ENCODE results near the gene OR52A1. TPM values are rescaled to one million over a fixed set of nuclear protein-coding genes. Genes with fewer than 3 reads are reported as not detected.

The OR52A1 gene
- total RNA-seq, 1 experiment from 2014 or later = 3.7 TPM

DNA sequence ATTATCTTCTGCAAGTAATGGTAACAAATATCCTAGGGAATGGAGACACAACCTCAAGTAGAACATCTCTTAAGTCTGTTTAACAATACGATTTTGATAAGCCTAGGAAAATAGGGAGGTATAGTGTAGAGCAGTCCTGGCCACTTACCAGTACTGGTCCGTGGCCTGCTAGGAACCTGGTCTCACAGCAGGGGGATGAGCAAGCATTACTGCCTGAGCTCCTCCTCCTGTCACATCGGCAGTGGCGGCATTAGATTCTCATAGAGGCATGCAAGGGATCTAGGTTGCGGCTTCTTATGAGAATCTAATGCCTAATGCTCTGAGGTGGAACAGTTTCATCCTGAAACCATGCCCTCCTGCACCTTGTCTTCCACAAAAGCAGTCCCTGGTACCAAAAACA is 41.5 kb upstream of the OR52A1 start (continued):
- TF ChIP-seq, protein P1, sequence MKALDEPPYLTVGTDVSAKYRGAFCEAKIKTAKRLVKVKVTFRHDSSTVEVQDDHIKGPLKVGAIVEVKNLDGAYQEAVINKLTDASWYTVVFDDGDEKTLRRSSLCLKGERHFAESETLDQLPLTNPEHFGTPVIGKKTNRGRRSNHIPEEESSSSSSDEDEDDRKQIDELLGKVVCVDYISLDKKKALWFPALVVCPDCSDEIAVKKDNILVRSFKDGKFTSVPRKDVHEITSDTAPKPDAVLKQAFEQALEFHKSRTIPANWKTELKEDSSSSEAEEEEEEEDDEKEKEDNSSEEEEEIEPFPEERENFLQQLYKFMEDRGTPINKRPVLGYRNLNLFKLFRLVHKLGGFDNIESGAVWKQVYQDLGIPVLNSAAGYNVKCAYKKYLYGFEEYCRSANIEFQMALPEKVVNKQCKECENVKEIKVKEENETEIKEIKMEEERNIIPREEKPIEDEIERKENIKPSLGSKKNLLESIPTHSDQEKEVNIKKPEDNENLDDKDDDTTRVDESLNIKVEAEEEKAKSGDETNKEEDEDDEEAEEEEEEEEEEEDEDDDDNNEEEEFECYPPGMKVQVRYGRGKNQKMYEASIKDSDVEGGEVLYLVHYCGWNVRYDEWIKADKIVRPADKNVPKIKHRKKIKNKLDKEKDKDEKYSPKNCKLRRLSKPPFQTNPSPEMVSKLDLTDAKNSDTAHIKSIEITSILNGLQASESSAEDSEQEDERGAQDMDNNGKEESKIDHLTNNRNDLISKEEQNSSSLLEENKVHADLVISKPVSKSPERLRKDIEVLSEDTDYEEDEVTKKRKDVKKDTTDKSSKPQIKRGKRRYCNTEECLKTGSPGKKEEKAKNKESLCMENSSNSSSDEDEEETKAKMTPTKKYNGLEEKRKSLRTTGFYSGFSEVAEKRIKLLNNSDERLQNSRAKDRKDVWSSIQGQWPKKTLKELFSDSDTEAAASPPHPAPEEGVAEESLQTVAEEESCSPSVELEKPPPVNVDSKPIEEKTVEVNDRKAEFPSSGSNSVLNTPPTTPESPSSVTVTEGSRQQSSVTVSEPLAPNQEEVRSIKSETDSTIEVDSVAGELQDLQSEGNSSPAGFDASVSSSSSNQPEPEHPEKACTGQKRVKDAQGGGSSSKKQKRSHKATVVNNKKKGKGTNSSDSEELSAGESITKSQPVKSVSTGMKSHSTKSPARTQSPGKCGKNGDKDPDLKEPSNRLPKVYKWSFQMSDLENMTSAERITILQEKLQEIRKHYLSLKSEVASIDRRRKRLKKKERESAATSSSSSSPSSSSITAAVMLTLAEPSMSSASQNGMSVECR (CRISPR knock-in tag; IDR thresholded peaks at IDR 0.05; ENCODE audit: borderline replicate concordance) = no peak
- TF ChIP-seq ZNF232 (CRISPR knock-in tag; IDR thresholded peaks at IDR 0.05) (no peak), SMAD3 (CRISPR knock-in tag; IDR thresholded peaks at IDR 0.05; ENCODE audit: borderline replicate concordance) (no peak)

DNA sequence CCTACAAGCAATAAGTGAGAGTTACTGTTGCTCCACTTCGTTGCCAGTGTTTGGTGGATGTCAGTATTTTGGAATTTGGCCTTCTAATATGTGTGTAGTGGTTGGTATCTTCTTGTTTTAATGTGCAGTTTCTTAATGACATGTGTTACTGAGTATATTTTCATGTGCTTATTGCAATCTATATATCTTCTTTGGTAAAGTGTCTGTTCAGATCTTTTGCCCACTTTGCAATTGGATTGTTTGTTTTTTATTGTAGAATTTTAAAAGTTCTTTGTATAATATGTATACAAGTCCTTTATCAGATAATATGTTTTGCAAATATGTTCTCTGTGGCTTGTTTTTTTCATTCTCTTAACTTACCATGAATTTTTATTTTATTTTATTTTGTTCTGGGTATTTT is 38.2 kb upstream of the OR52A1 start:
- H3K27me3 Mint-ChIP-seq (ENCODE audit: low read depth) = no peaks in the 10 kb centered on the region
- no peak overlapping the region for H3K4me3 Mint-ChIP-seq
- POLR2A ChIA-PET = no interaction called here
- DNase-seq (ENCODE audit: low spot score) = no peak
- H3K36me3 Mint-ChIP-seq = peaks cover 23% of the 10 kb centered on the region
- H3K9me3 Mint-ChIP-seq = peaks cover 55% of the 10 kb centered on the region
- TF ChIP-seq, protein P2, sequence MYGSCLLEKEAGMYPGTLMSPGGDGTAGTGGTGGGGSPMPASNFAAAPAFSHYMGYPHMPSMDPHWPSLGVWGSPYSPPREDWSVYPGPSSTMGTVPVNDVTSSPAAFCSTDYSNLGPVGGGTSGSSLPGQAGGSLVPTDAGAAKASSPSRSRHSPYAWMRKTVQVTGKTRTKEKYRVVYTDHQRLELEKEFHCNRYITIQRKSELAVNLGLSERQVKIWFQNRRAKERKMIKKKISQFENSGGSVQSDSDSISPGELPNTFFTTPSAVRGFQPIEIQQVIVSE (CRISPR knock-in tag; IDR thresholded peaks at IDR 0.05; ENCODE audit: borderline replicate concordance) = no peak
- TF ChIP-seq CREM (CRISPR knock-in tag; IDR thresholded peaks at IDR 0.05) = no peak
- TF ChIP-seq OVOL2 (CRISPR knock-in tag; IDR thresholded peaks at IDR 0.05; ENCODE audit: borderline replicate concordance) = no peak
- TF ChIP-seq, protein P3, sequence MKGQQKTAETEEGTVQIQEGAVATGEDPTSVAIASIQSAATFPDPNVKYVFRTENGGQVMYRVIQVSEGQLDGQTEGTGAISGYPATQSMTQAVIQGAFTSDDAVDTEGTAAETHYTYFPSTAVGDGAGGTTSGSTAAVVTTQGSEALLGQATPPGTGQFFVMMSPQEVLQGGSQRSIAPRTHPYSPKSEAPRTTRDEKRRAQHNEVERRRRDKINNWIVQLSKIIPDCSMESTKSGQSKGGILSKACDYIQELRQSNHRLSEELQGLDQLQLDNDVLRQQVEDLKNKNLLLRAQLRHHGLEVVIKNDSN (CRISPR knock-in tag; IDR thresholded peaks at IDR 0.05) = no peak
- no peak for TF ChIP-seq ZNF317 (CRISPR knock-in tag; IDR thresholded peaks at IDR 0.05; ENCODE audit: borderline replicate concordance, low read depth)
- no peak for TF ChIP-seq CBFB (CRISPR knock-in tag; IDR thresholded peaks at IDR 0.05; ENCODE audit: low read depth)
- no peak for TF ChIP-seq GTF2I (CRISPR knock-in tag; conservative IDR thresholded peaks at IDR 0.05)
- TF ChIP-seq, protein P4, sequence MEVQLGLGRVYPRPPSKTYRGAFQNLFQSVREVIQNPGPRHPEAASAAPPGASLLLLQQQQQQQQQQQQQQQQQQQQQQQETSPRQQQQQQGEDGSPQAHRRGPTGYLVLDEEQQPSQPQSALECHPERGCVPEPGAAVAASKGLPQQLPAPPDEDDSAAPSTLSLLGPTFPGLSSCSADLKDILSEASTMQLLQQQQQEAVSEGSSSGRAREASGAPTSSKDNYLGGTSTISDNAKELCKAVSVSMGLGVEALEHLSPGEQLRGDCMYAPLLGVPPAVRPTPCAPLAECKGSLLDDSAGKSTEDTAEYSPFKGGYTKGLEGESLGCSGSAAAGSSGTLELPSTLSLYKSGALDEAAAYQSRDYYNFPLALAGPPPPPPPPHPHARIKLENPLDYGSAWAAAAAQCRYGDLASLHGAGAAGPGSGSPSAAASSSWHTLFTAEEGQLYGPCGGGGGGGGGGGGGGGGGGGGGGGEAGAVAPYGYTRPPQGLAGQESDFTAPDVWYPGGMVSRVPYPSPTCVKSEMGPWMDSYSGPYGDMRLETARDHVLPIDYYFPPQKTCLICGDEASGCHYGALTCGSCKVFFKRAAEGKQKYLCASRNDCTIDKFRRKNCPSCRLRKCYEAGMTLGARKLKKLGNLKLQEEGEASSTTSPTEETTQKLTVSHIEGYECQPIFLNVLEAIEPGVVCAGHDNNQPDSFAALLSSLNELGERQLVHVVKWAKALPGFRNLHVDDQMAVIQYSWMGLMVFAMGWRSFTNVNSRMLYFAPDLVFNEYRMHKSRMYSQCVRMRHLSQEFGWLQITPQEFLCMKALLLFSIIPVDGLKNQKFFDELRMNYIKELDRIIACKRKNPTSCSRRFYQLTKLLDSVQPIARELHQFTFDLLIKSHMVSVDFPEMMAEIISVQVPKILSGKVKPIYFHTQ (CRISPR knock-in tag; IDR thresholded peaks at IDR 0.05) = no peak
- TF ChIP-seq, protein P5, sequence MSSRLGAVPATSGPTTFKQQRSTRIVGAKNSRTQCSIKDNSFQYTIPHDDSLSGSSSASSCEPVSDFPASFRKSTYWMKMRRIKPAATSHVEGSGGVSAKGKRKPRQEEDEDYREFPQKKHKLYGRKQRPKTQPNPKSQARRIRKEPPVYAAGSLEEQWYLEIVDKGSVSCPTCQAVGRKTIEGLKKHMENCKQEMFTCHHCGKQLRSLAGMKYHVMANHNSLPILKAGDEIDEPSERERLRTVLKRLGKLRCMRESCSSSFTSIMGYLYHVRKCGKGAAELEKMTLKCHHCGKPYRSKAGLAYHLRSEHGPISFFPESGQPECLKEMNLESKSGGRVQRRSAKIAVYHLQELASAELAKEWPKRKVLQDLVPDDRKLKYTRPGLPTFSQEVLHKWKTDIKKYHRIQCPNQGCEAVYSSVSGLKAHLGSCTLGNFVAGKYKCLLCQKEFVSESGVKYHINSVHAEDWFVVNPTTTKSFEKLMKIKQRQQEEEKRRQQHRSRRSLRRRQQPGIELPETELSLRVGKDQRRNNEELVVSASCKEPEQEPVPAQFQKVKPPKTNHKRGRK (CRISPR knock-in tag; IDR thresholded peaks at IDR 0.05; ENCODE audit: borderline replicate concordance) = no peak
- no peak for TF ChIP-seq ZNF232 (CRISPR knock-in tag; IDR thresholded peaks at IDR 0.05)
- TF ChIP-seq FOXP1 (CRISPR knock-in tag; IDR thresholded peaks at IDR 0.05; ENCODE audit: borderline replicate concordance) = no peak
- TF ChIP-seq SP1 (CRISPR knock-in tag; conservative IDR thresholded peaks at IDR 0.05) = no peak
- no peak for TF ChIP-seq IRF2 (CRISPR knock-in tag; IDR thresholded peaks at IDR 0.05; ENCODE audit: borderline replicate concordance, low read depth)
- TF ChIP-seq HMGA2 (CRISPR knock-in tag; IDR thresholded peaks at IDR 0.05) = no peak
- TF ChIP-seq TEAD4 (CRISPR knock-in tag; IDR thresholded peaks at IDR 0.05) = no peak
- TF ChIP-seq TCF7 (CRISPR knock-in tag; IDR thresholded peaks at IDR 0.05; ENCODE audit: low read depth) = no peak
- peaks cover 18% of the 10 kb centered on the region for H3K4me1 Mint-ChIP-seq
- ATAC-seq = no peak
- CTCF ChIA-PET = no interaction called here
- no peak overlapping the region for H3K27ac Mint-ChIP-seq

Measured in WTC11 (cell line).